ENCODE results near the gene SRP14.

- TF ChIP-seq POLR2A (IDR thresholded peaks at IDR 0.05) (no peak), CTCF (IDR thresholded peaks at IDR 0.05) (no peak), EP300 (IDR thresholded peaks at IDR 0.05) (no peak), POLR2AphosphoS5 (IDR thresholded peaks at IDR 0.05) (no peak)
These were observed 48.3 kb downstream of the SRP14 start for GRCh38 chr15:39990706-39991105.

Measured in sigmoid colon (tissue), 4 donors.